Esophagus muscularis mucosa (tissue), 4 donors: ENCODE results near the gene LIN52.

ENCODE experiments used
- CTCF ChIP-seq, 3 experiments: fragments of 200-600 bp in 2 of 3; fragments of 450-650 bp in 1 of 3; sonication (generic) in 2 of 3; IDR thresholded peaks; one replicate each; pipeline ENCODE4 v1.5.1; 2017 to 2019; ENCODE audit warnings: antibody characterized with exemption in 3 of 3, mild to moderate bottlenecking in 2 of 3, moderate library complexity in 1 of 3
- EP300 ChIP-seq: sonication (generic); formaldehyde crosslinking; IDR thresholded peaks from one replicate; pipeline ENCODE4 v1.6.1; 2017; ENCODE audit warnings: antibody characterized with exemption
- POLR2A ChIP-seq: fragments of 450-650 bp; IDR thresholded peaks from one replicate; pipeline ENCODE4 v1.6.1; 2017; ENCODE audit warnings: antibody characterized with exemption, moderate library complexity, mild to moderate bottlenecking, low read depth
- POLR2AphosphoS5 ChIP-seq, 2 donors: sonication (generic); formaldehyde crosslinking; IDR thresholded peaks; one replicate each; pipeline ENCODE4 v1.6.1; 2017; ENCODE audit warnings: antibody characterized with exemption in 2 of 2

GRCh38 chr14:74245292-74245691 lies 160.5 kb downstream of the LIN52 start:
- TF ChIP-seq POLR2A (no peak), CTCF (IDR thresholded peaks at IDR 0.05) (no peak), POLR2AphosphoS5 (IDR thresholded peaks at IDR 0.05) (no peak), EP300 (no peak)
